UCSD-AML1 (cell line): ENCODE data around the gene UBE2E2.

Experiments used
- DNase-seq: peaks from one replicate; lab custom pipeline; 2025; ENCODE audit not compliant: unreplicated experiment; lab: John Stamatoyannopoulos, UW

Gene UBE2E2

GRCh38 chr3:23501201-23501802 lies 298.2 kb downstream of the UBE2E2 start:
- no peak for DNase-seq

GRCh38 chr3:23508464-23508863 lies 305.3 kb downstream of the UBE2E2 start:
- no peak for DNase-seq

GRCh38 chr3:23518441-23518840 lies 315.3 kb downstream of the UBE2E2 start:
- DNase-seq: no peak

GRCh38 chr3:23519314-23520208 lies 316.4 kb downstream of the UBE2E2 start:
- no peak for DNase-seq

- DNase-seq: no peak
These were observed 324.2 kb downstream of the UBE2E2 start for GRCh38 chr3:23527326-23527725.

GRCh38 chr3:23533596-23533995 lies 330.5 kb downstream of the UBE2E2 start:
- DNase-seq: no peak

- no peak for DNase-seq
These were observed 330.9 kb downstream of the UBE2E2 start for GRCh38 chr3:23533996-23534395.

- no peak for DNase-seq
These were observed 334.0 kb downstream of the UBE2E2 start for GRCh38 chr3:23537101-23537551.

GRCh38 chr3:23539185-23539584 lies 336.1 kb downstream of the UBE2E2 start:
- DNase-seq: no peak

GRCh38 chr3:23540600-23540999 lies 337.5 kb downstream of the UBE2E2 start:
- no peak for DNase-seq

- no peak for DNase-seq
These were observed 339.0 kb downstream of the UBE2E2 start for GRCh38 chr3:23542079-23542478.

GRCh38 chr3:23546181-23546580 lies 343.1 kb downstream of the UBE2E2 start:
- DNase-seq: no peak

- DNase-seq: no peak
These were observed 345.0 kb downstream of the UBE2E2 start for GRCh38 chr3:23547905-23548650.

- DNase-seq: no peak
These were observed 345.6 kb downstream of the UBE2E2 start for GRCh38 chr3:23548706-23549105.

- no peak for DNase-seq
These were observed 346.2 kb downstream of the UBE2E2 start for GRCh38 chr3:23549148-23549910.

- no peak for DNase-seq
These were observed 347.3 kb downstream of the UBE2E2 start for GRCh38 chr3:23550402-23550801.

- no peak for DNase-seq
These were observed 349.4 kb downstream of the UBE2E2 start for GRCh38 chr3:23552506-23552905.

- no peak for DNase-seq
These were observed 350.2 kb downstream of the UBE2E2 start for GRCh38 chr3:23553353-23553752.

GRCh38 chr3:23565041-23565775 lies 362.1 kb downstream of the UBE2E2 start:
- no peak for DNase-seq

- no peak for DNase-seq
These were observed 363.4 kb downstream of the UBE2E2 start for GRCh38 chr3:23566499-23566898.
